CD4-positive, alpha-beta memory T cell (primary cell): ENCODE results near the gene ST3GAL6. TPM values are rescaled to one million over a fixed set of nuclear protein-coding genes. Genes with fewer than 3 reads are reported as not detected.
A peak's percentile ranks its signal among the peaks of the same experiment; 100 is the strongest.

ENCODE experiments used
- CTCF ChIA-PET: fragments of 350-600 bp; sonication (Branson Sonifier 250); formaldehyde crosslinking; loops from one replicate; lab custom pipeline; 2021; ENCODE audit warnings: inconsistent platforms; ENCODE audit not compliant: partially characterized antibody; lab: Charles Lee
- POLR2A ChIA-PET: fragments of 350-600 bp; sonication (Branson Sonifier 250); formaldehyde crosslinking; loops from one replicate; lab custom pipeline; 2021; ENCODE audit not compliant: partially characterized antibody; lab: Charles Lee
- DNase-seq, 5 donors: peaks; one replicate each; pipeline versions ENCODE4 v3.0.0 to v3.0.0-alpha.2; 2020 to 2022; ENCODE audit warnings: mixed read lengths in 1 of 5
- H3K27ac ChIP-seq: one replicate; pipeline ENCODE4 v1.7.0; 2013; ENCODE audit warnings: low read depth, low read length
- H3K27me3 ChIP-seq: 2 replicates; pipeline ENCODE4 v1.7.0; 2013; ENCODE audit warnings: mild to moderate bottlenecking, low read length, moderate library complexity; ENCODE audit not compliant: insufficient read depth
- H3K36me3 ChIP-seq: 2 replicates; pipeline ENCODE4 v1.7.0; 2013; ENCODE audit warnings: mild to moderate bottlenecking, low read length, moderate library complexity; ENCODE audit not compliant: insufficient read depth
- H3K4me1 ChIP-seq: 2 replicates; pipeline ENCODE4 v1.7.0; 2013; ENCODE audit warnings: mild to moderate bottlenecking, low read length, moderate library complexity; ENCODE audit not compliant: insufficient read depth
- H3K4me3 ChIP-seq, 2 donors: one replicate each; pipeline ENCODE4 v1.7.0; 2013; ENCODE audit warnings: low read length in 2 of 2, mild to moderate bottlenecking in 1 of 2
- H3K9me3 ChIP-seq, 2 donors: one replicate each; pipeline ENCODE4 v1.7.0; 2013; ENCODE audit warnings: low read length in 2 of 2, control low read depth in 1 of 2; ENCODE audit not compliant: control insufficient read depth in 1 of 2
- H3K27ac Mint-ChIP-seq, 7 donors: one replicate each; pipeline ENCODE4 v1.8.0; 2020 to 2021; ENCODE audit warnings: mixed read lengths in 7 of 7, mild to moderate bottlenecking in 6 of 7, inconsistent platforms in 3 of 7, moderate library complexity in 3 of 7
- H3K27me3 Mint-ChIP-seq, 2 donors: one replicate each; pipeline ENCODE4 v1.8.0; 2020 to 2021; ENCODE audit warnings: mixed read lengths in 2 of 2
- H3K36me3 Mint-ChIP-seq, 2 donors: one replicate each; pipeline ENCODE4 v1.8.0; 2020 to 2021; ENCODE audit warnings: mixed read lengths in 2 of 2, inconsistent platforms in 1 of 2, mild to moderate bottlenecking in 1 of 2
- H3K4me1 Mint-ChIP-seq, 4 donors: one replicate each; pipeline ENCODE4 v1.8.0; 2020 to 2021; ENCODE audit warnings: mixed read lengths in 4 of 4, mild to moderate bottlenecking in 1 of 4
- H3K4me3 Mint-ChIP-seq, 8 donors: one replicate each; pipeline ENCODE4 v1.8.0; 2020 to 2021; ENCODE audit warnings: mixed read lengths in 8 of 8, mild to moderate bottlenecking in 7 of 8, moderate library complexity in 6 of 8, inconsistent platforms in 3 of 8
- H3K9me3 Mint-ChIP-seq, 8 donors: one replicate each; pipeline ENCODE4 v1.8.0; 2020 to 2021; ENCODE audit warnings: mixed read lengths in 8 of 8, mild to moderate bottlenecking in 5 of 8, inconsistent platforms in 3 of 8, moderate library complexity in 1 of 8
- intact Hi-C: fragments of 100-400 bp; cut with micrococcal nuclease; formaldehyde crosslinking; loops from one replicate; pipeline ENCODE4 v1.15.1; 2023
- polyA plus RNA-seq, 2 donors: library from polyadenylated mRNA; unstranded; fragments of 300-500 nt; fragmentation: Illumina TruSeq; gene quantifications; one replicate each; pipeline ENCODE4 v1.2.3, GENCODE V29; 2021
- total RNA-seq, 2 experiments: library from RNA; stranded (reverse); gene quantifications; one replicate each; pipeline ENCODE4 v1.2.3, GENCODE V29; 2021

Gene ST3GAL6
- total and polyA plus RNA-seq, 4 experiments from 2014 or later, result 0.15 to 1.3 (median 0.50) TPM; not detected in 1

GRCh38 chr3:98801043-98801747 lies 38.1 kb downstream of the ST3GAL6 start:
- Histone ChIP-seq H3K4me3 (no peak overlapping the region), H3K36me3 (no peaks in the 10 kb centered on the region), H3K27ac (no peak overlapping the region), H3K9me3 (no peaks in the 10 kb centered on the region), H3K27me3 (no peaks in the 10 kb centered on the region), H3K4me1 (no peaks in the 10 kb centered on the region)
- no peaks in the 10 kb centered on the region for H3K27me3 Mint-ChIP-seq
- CTCF ChIA-PET, result no interaction called here
- intact Hi-C loops, result no loop called here
- peaks cover 0 to 3% (median 0%) of the 10 kb centered on the region in 4 donors for H3K4me1 Mint-ChIP-seq
- H3K27ac Mint-ChIP-seq, result no peak overlapping the region
- H3K36me3 Mint-ChIP-seq, result peaks cover 0 to 4% of the 10 kb centered on the region in 2 donors
- DNase-seq, result no peak
- no peaks in the 10 kb centered on the region for H3K9me3 Mint-ChIP-seq
- POLR2A ChIA-PET, result no interaction called here
- H3K4me3 Mint-ChIP-seq, result no peak overlapping the region

GRCh38 chr3:98805571-98805970 lies 42.4 kb downstream of the ST3GAL6 start:
- Mint-ChIP-seq H3K36me3 (peaks cover 0 to 4% of the 10 kb centered on the region in 2 donors), H3K4me1 (no peaks in the 10 kb centered on the region), H3K9me3 (peaks cover 0 to 2% (median 0%) of the 10 kb centered on the region in 8 donors), H3K27ac (peak overlapping the region in 1 of 7 donors; percentile 76), H3K27me3 (no peaks in the 10 kb centered on the region), H3K4me3 (no peak overlapping the region)
- Histone ChIP-seq H3K9me3 (no peaks in the 10 kb centered on the region), H3K4me1 (no peaks in the 10 kb centered on the region), H3K27ac (no peak overlapping the region), H3K4me3 (no peak overlapping the region), H3K36me3 (no peaks in the 10 kb centered on the region), H3K27me3 (no peaks in the 10 kb centered on the region)
- DNase-seq, result no peak
- ChIA-PET POLR2A (no interaction called here), CTCF (interaction anchor here (0.8 to 2.0 kb wide), 2 partner anchors 10 to 12 kb away, joined by 5 read pairs; no protein-coding TSS in a partner anchor)
- intact Hi-C loops, result no loop called here

GRCh38 chr3:98806521-98806920 lies 43.4 kb downstream of the ST3GAL6 start:
- H3K9me3 ChIP-seq, result no peaks in the 10 kb centered on the region
- Mint-ChIP-seq H3K27me3 (no peaks in the 10 kb centered on the region), H3K36me3 (peaks cover 0 to 4% of the 10 kb centered on the region in 2 donors), H3K4me1 (no peaks in the 10 kb centered on the region), H3K4me3 (no peak overlapping the region), H3K27ac (no peak overlapping the region), H3K9me3 (peaks cover 0 to 2% (median 0%) of the 10 kb centered on the region in 8 donors)
- H3K36me3 ChIP-seq, result no peaks in the 10 kb centered on the region
- H3K27me3 ChIP-seq, result no peaks in the 10 kb centered on the region
- intact Hi-C loops, result no loop called here
- H3K4me1 ChIP-seq, result no peaks in the 10 kb centered on the region
- DNase-seq, result no peak
- POLR2A ChIA-PET, result no interaction called here
- H3K4me3 ChIP-seq, result no peak overlapping the region
- CTCF ChIA-PET, result interaction anchor here (2.0 kb wide), 1 partner anchor 9 kb away, joined by 5 read pairs; no protein-coding TSS in a partner anchor
- no peak overlapping the region for H3K27ac ChIP-seq

GRCh38 chr3:98807011-98807410 lies 43.9 kb downstream of the ST3GAL6 start:
- Mint-ChIP-seq H3K4me1 (no peaks in the 10 kb centered on the region), H3K4me3 (no peak overlapping the region), H3K27ac (no peak overlapping the region), H3K27me3 (no peaks in the 10 kb centered on the region), H3K36me3 (peaks cover 0 to 4% of the 10 kb centered on the region in 2 donors), H3K9me3 (peaks cover 0 to 2% (median 0%) of the 10 kb centered on the region in 8 donors)
- no peak overlapping the region for H3K4me3 ChIP-seq
- no peak overlapping the region for H3K27ac ChIP-seq
- intact Hi-C loops, result no loop called here
- no peaks in the 10 kb centered on the region for H3K27me3 ChIP-seq
- no peaks in the 10 kb centered on the region for H3K36me3 ChIP-seq
- no peaks in the 10 kb centered on the region for H3K9me3 ChIP-seq
- ChIA-PET CTCF (interaction anchor here (2.0 kb wide), 1 partner anchor 8 kb away, joined by 5 read pairs; no protein-coding TSS in a partner anchor), POLR2A (no interaction called here)
- no peak for DNase-seq
- H3K4me1 ChIP-seq, result no peaks in the 10 kb centered on the region

GRCh38 chr3:98807561-98807960 lies 44.4 kb downstream of the ST3GAL6 start:
- no peaks in the 10 kb centered on the region for H3K27me3 Mint-ChIP-seq
- Histone ChIP-seq H3K9me3 (no peaks in the 10 kb centered on the region), H3K4me3 (no peak overlapping the region), H3K27ac (no peak overlapping the region), H3K36me3 (no peaks in the 10 kb centered on the region), H3K27me3 (no peaks in the 10 kb centered on the region), H3K4me1 (no peaks in the 10 kb centered on the region)
- DNase-seq, result no peak
- no peaks in the 10 kb centered on the region for H3K4me1 Mint-ChIP-seq
- no peak overlapping the region for H3K27ac Mint-ChIP-seq
- H3K9me3 Mint-ChIP-seq, result peaks cover 0 to 2% (median 0%) of the 10 kb centered on the region in 8 donors
- intact Hi-C loops, result no loop called here
- peaks cover 0 to 4% of the 10 kb centered on the region in 2 donors for H3K36me3 Mint-ChIP-seq
- no peak overlapping the region for H3K4me3 Mint-ChIP-seq
- CTCF ChIA-PET, result interaction anchor here (0.6 kb wide), 1 partner anchor 11 kb away, joined by 3 read pairs; no protein-coding TSS in a partner anchor
- POLR2A ChIA-PET, result no interaction called here

- H3K4me3 Mint-ChIP-seq, result no peak overlapping the region
- CTCF ChIA-PET, result interaction anchor here (0.6 kb wide), 1 partner anchor 10 kb away, joined by 3 read pairs; no protein-coding TSS in a partner anchor
Measured at GRCh38 chr3:98808071-98808470, 44.9 kb downstream of the ST3GAL6 start.

GRCh38 chr3:98809557-98809956 lies 46.4 kb downstream of the ST3GAL6 start:
- intact Hi-C loops, result no loop called here
- no peaks in the 10 kb centered on the region for H3K4me1 ChIP-seq
- ChIA-PET POLR2A (no interaction called here), CTCF (no interaction called here)
- H3K27ac ChIP-seq, result no peak overlapping the region
- peaks cover 0 to 2% of the 10 kb centered on the region in 2 donors for H3K27me3 Mint-ChIP-seq
- H3K36me3 Mint-ChIP-seq, result peaks cover 0 to 1% of the 10 kb centered on the region in 2 donors
- H3K9me3 ChIP-seq, result no peaks in the 10 kb centered on the region
- H3K9me3 Mint-ChIP-seq, result peaks cover 0 to 2% (median 0%) of the 10 kb centered on the region in 8 donors
- DNase-seq, result no peak
- H3K27me3 ChIP-seq, result no peaks in the 10 kb centered on the region
- H3K27ac Mint-ChIP-seq, result no peak overlapping the region
- H3K4me1 Mint-ChIP-seq, result no peaks in the 10 kb centered on the region
- no peak overlapping the region for H3K4me3 Mint-ChIP-seq
- H3K4me3 ChIP-seq, result no peak overlapping the region
- H3K36me3 ChIP-seq, result no peaks in the 10 kb centered on the region

More at GRCh38 chr3:98808071-98808470, 44.9 kb downstream of the ST3GAL6 start:
- intact Hi-C loops, result no loop called here
- Histone ChIP-seq H3K36me3 (no peaks in the 10 kb centered on the region), H3K27me3 (no peaks in the 10 kb centered on the region), H3K9me3 (no peaks in the 10 kb centered on the region), H3K4me1 (no peaks in the 10 kb centered on the region), H3K4me3 (no peak overlapping the region), H3K27ac (no peak overlapping the region)
- Mint-ChIP-seq H3K27me3 (no peaks in the 10 kb centered on the region), H3K36me3 (peaks cover 0 to 4% of the 10 kb centered on the region in 2 donors), H3K4me1 (no peaks in the 10 kb centered on the region), H3K9me3 (peaks cover 0 to 2% (median 0%) of the 10 kb centered on the region in 8 donors), H3K27ac (no peak overlapping the region)
- POLR2A ChIA-PET, result no interaction called here
- no peak for DNase-seq
